ENCODE results near the gene PSMC3IP.

- TF ChIP-seq CTCF (conservative IDR thresholded peaks at IDR 0.05; ENCODE audit: low read depth in 2 of 2), result no peak
- no peak for TF ChIP-seq POLR2AphosphoS5 (IDR thresholded peaks at IDR 0.05; ENCODE audit: low read depth)
- no peak for TF ChIP-seq ZNF462 (CRISPR knock-in tag; IDR thresholded peaks at IDR 0.05)
- TF ChIP-seq EZH2phosphoT487 (IDR thresholded peaks at IDR 0.05; ENCODE audit: unreplicated experiment), result no peak
Measured at GRCh38 chr17:42544874-42545283, 32.6 kb downstream of the PSMC3IP start.
